Liver (tissue), 9 donors: ENCODE results near the gene KLHL15. TPM values are rescaled to one million over a fixed set of nuclear protein-coding genes. Genes with fewer than 3 reads are reported as not detected.

Source experiments
- DNase-seq: peaks from one replicate; pipeline ENCODE4 v3.0.0-alpha.2; 2017; ENCODE audit warnings: low spot score
- H3K27ac ChIP-seq, 2 donors: one replicate each; pipeline ENCODE4 v1.7.0; 2013; ENCODE audit warnings: inconsistent platforms in 2 of 2, low read length in 2 of 2, control low read depth in 1 of 2, low read depth in 1 of 2, mild to moderate bottlenecking in 1 of 2
- H3K27me3 ChIP-seq, 4 donors: one replicate each; pipeline versions ENCODE4 v1.6.1 to v1.7.0; 2013; ENCODE audit warnings: low read length in 3 of 4, inconsistent platforms in 1 of 4, mild to moderate bottlenecking in 1 of 4, moderate library complexity in 1 of 4; ENCODE audit not compliant: control insufficient read depth in 4 of 4, insufficient read depth in 4 of 4
- H3K36me3 ChIP-seq, 4 donors: one replicate each; pipeline versions ENCODE4 v1.6.1 to v1.7.0; 2013; ENCODE audit warnings: low read length in 3 of 4, mild to moderate bottlenecking in 3 of 4, low read depth in 1 of 4, moderate library complexity in 1 of 4; ENCODE audit not compliant: control insufficient read depth in 4 of 4, insufficient read depth in 3 of 4
- H3K4me1 ChIP-seq, 4 donors: one replicate each; pipeline versions ENCODE4 v1.6.1 to v1.7.0; 2013; ENCODE audit warnings: low read length in 3 of 4, mild to moderate bottlenecking in 3 of 4, moderate library complexity in 1 of 4; ENCODE audit not compliant: control insufficient read depth in 4 of 4, insufficient read depth in 4 of 4
- H3K4me3 ChIP-seq, 3 donors: one replicate each; pipeline versions ENCODE4 v1.6.1 to v1.7.0; 2013; ENCODE audit warnings: low read length in 3 of 3, control low read depth in 1 of 3, low read depth in 1 of 3, mild to moderate bottlenecking in 1 of 3
- H3K9ac ChIP-seq, 2 donors: one replicate each; pipeline ENCODE4 v1.7.0; 2013; ENCODE audit warnings: low read length in 2 of 2, mild to moderate bottlenecking in 2 of 2, moderate library complexity in 2 of 2, control low read depth in 1 of 2, low read depth in 1 of 2
- H3K9me3 ChIP-seq, 4 donors: one replicate each; pipeline versions ENCODE4 v1.6.1 to v1.7.0; 2013; ENCODE audit warnings: low read length in 3 of 4; ENCODE audit not compliant: control insufficient read depth in 4 of 4
- EGR1 ChIP-seq, 2 donors: IDR thresholded peaks; 2 replicates each; pipeline ENCODE4 v1.6.1; 2016 to 2018; ENCODE audit warnings: antibody characterized with exemption in 2 of 2, low read depth in 2 of 2
- FOXA1 ChIP-seq: IDR thresholded peaks from 2 replicates; pipeline ENCODE4 v1.6.1; 2016; ENCODE audit warnings: antibody characterized with exemption
- FOXA2 ChIP-seq: IDR thresholded peaks from 2 replicates; pipeline ENCODE4 v1.6.1; 2016; ENCODE audit warnings: antibody characterized with exemption
- GABPA ChIP-seq, 2 donors: IDR thresholded peaks in 1 of 2; conservative IDR thresholded peaks in 1 of 2; 2 replicates each; pipeline ENCODE4 v1.6.1; 2016; ENCODE audit warnings: antibody characterized with exemption in 2 of 2, mild to moderate bottlenecking in 1 of 2, moderate library complexity in 1 of 2
- HNF4A ChIP-seq, 2 donors: conservative IDR thresholded peaks; 2 replicates each; pipeline ENCODE4 v1.6.1; 2016; ENCODE audit warnings: antibody characterized with exemption in 2 of 2, mild to moderate bottlenecking in 2 of 2
- HNF4G ChIP-seq: IDR thresholded peaks from 2 replicates; pipeline ENCODE4 v1.6.1; 2016; ENCODE audit warnings: antibody characterized with exemption
- JUND ChIP-seq, 2 donors: IDR thresholded peaks; 2 replicates each; pipeline ENCODE4 v1.6.1; 2016; ENCODE audit warnings: antibody characterized with exemption in 2 of 2
- NR2F2 ChIP-seq: IDR thresholded peaks from 2 replicates; pipeline ENCODE4 v1.6.1; 2016; ENCODE audit warnings: antibody characterized with exemption
- RAD21 ChIP-seq, 2 donors: IDR thresholded peaks; 2 replicates each; pipeline ENCODE4 v1.6.1; 2016; ENCODE audit warnings: antibody characterized with exemption in 2 of 2, mild to moderate bottlenecking in 2 of 2
- SP1 ChIP-seq: IDR thresholded peaks from 2 replicates; pipeline ENCODE4 v1.6.1; 2018; ENCODE audit warnings: antibody characterized with exemption, mild to moderate bottlenecking
- TAF1 ChIP-seq: conservative IDR thresholded peaks from 2 replicates; pipeline ENCODE4 v1.6.1; 2016; ENCODE audit warnings: antibody characterized with exemption, mild to moderate bottlenecking
- YY1 ChIP-seq: IDR thresholded peaks from 2 replicates; pipeline ENCODE4 v1.6.1; 2016; ENCODE audit warnings: antibody characterized with exemption, mild to moderate bottlenecking
- WGBS: extraction: QIAGEN DNeasy Blood & Tissue Kit; methylation state at CpG from one replicate; pipeline ENCODE4 v1.1.7; 2013; 5-methylcytosine and 5-hydroxymethylcytosine counted together
- polyA plus RNA-seq, 2 donors: library from polyadenylated mRNA; stranded (reverse) in 1 of 2; unstranded in 1 of 2; fragments of 200-250 nt in 1 of 2; fragments of >200 nt in 1 of 2; fragmentation: Nextera tagmentation in 1 of 2; extraction: Ambion mirVana in 1 of 2; gene quantifications; one replicate each; pipeline versions ENCODE4 v1.2.1 to v1.2.3, GENCODE V29; 2013 to 2015
- total RNA-seq, 2 donors: library from RNA; depleted of rRNA; stranded (reverse); fragments of >200 nt; gene quantifications; one replicate each; pipeline ENCODE4 v1.2.3, GENCODE V29; 2014
- TF ChIP-seq, protein P1 (sequence below): IDR thresholded peaks from 2 replicates; pipeline ENCODE4 v1.6.1; 2016; ENCODE audit warnings: antibody characterized with exemption
- TF ChIP-seq, protein P2 (sequence below): IDR thresholded peaks from 2 replicates; pipeline ENCODE4 v1.6.1; 2016; ENCODE audit warnings: antibody characterized with exemption
- TF ChIP-seq, protein P3 (sequence below): fragments of 150-350 bp; IDR thresholded peaks from 2 replicates; pipeline ENCODE4 v1.5.1; 2017; ENCODE audit warnings: improper control_type of control experiment, low read depth, low read length; ENCODE audit not compliant: missing input control
- donor health status: healthy.
- donor health status: healthy.
- donor health status: healthy.
- donor health status: healthy.
- donor health status: healthy.

Gene KLHL15
- total and polyA plus RNA-seq, 4 donors = 1.4 to 10.6 (median 6.1) TPM

DNA sequence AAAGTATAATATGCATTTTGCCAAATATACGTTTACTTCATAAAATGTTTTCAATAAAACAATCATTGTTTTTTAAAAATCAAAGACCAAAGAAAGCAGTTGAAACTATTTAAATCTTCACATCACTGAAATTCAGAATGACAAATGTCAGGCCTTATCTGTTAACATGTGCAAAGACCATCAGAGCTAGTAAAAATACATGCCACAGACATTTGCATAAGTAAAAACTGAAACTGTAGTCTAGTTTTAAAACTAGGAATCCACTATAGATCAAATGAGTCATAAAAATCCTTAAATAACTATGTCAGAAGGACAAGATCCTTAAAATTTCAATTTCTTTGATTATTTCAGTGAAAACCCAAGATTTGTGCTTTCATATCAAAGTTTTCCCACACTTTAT, 24.8 kb downstream of the KLHL15 start:
- no peak for DNase-seq
- no peak for TF ChIP-seq FOXA2
- no peak for TF ChIP-seq SP1
- no peak for TF ChIP-seq JUND (IDR thresholded peaks at IDR 0.05)
- no peak for TF ChIP-seq TAF1
- no peak for TF ChIP-seq FOXA1
- no peak for TF ChIP-seq HNF4A (conservative IDR thresholded peaks at IDR 0.05)
- TF ChIP-seq EGR1 (IDR thresholded peaks at IDR 0.05; ENCODE audit: low read depth in 2 of 2) = no peak
- TF ChIP-seq, protein P1, sequence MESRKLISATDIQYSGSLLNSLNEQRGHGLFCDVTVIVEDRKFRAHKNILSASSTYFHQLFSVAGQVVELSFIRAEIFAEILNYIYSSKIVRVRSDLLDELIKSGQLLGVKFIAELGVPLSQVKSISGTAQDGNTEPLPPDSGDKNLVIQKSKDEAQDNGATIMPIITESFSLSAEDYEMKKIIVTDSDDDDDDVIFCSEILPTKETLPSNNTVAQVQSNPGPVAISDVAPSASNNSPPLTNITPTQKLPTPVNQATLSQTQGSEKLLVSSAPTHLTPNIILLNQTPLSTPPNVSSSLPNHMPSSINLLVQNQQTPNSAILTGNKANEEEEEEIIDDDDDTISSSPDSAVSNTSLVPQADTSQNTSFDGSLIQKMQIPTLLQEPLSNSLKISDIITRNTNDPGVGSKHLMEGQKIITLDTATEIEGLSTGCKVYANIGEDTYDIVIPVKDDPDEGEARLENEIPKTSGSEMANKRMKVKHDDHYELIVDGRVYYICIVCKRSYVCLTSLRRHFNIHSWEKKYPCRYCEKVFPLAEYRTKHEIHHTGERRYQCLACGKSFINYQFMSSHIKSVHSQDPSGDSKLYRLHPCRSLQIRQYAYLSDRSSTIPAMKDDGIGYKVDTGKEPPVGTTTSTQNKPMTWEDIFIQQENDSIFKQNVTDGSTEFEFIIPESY = no peak
- TF ChIP-seq GABPA (IDR thresholded peaks at IDR 0.05 in 1 of 2, conservative IDR thresholded peaks at IDR 0.05 in 1 of 2) = no peak
- Histone ChIP-seq H3K27ac (no peak overlapping the region), H3K36me3 (peaks cover 0 to 6% (median 1%) of the 10 kb centered on the region in 4 donors), H3K4me1 (peaks cover 0 to 5% (median under 1%) of the 10 kb centered on the region in 4 donors), H3K4me3 (no peak overlapping the region), H3K9me3 (no peaks in the 10 kb centered on the region), H3K27me3 (no peaks in the 10 kb centered on the region), H3K9ac (no peak overlapping the region)
- WGBS = 98% methylated on average over 1 of the region's 1 CpG

DNA sequence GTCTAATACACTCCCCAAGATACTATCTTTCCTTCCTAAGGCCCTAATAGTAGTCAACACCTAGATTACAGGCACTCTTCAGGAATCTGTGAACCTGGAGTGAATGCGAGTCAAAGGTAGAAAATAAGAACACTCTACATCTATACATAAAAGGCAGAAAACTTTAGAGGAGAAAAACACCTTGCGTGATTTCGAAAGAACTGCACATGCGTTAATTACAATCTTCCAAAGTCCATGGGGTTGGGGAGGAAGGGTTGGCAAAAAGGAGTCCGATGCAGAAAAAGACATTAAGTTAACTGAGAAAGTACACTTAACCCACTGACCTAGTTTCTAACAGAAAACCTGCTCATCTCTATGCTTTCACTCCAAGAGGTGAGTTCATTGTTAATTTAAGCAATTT, 27.3 kb downstream of the KLHL15 start:
- peaks cover 0 to 3% (median 0%) of the 10 kb centered on the region in 4 donors for H3K36me3 ChIP-seq
- no peak overlapping the region for H3K9ac ChIP-seq
- no peak for DNase-seq
- 81% methylated on average over 5 of the region's 5 CpGs for WGBS
- no peak overlapping the region for H3K27ac ChIP-seq
- H3K4me3 ChIP-seq = no peak overlapping the region
- TF ChIP-seq NR2F2 (no peak), TAF1 (no peak), HNF4G (no peak), FOXA1 (no peak), SP1 (no peak), HNF4A (conservative IDR thresholded peaks at IDR 0.05) (no peak), FOXA2 (no peak)
- TF ChIP-seq, protein P1 = no peak
- H3K27me3 ChIP-seq = no peaks in the 10 kb centered on the region
- H3K4me1 ChIP-seq = no peaks in the 10 kb centered on the region
- H3K9me3 ChIP-seq = no peaks in the 10 kb centered on the region

DNA sequence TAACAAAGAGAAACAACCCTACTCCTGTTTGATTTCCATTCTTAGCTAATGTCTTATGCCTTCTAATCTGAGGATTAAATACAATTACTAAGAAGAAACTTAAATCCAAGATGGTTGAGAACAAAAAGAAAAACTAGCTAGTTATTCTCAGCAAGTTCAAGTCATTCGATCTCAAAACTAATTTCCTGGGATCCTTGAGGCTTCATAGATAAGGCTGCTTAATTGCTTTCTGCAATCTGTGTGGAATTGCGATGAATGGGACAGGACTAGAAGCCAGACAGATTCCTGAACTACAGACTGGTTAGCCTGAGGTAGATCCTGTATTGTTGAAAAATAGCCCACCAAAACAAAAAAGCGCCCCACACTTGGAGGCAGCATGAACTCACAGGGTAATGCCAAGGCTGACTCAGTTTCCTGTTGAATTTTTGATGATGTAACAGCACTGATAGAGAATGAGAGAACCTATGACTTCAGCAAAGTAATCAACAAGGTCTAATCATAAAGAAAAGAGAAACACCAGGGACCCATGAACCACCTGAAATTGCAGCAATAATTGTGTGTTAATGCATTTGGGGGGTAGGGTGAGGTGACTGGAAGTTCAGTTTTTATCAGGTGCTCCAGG, 33.9 kb downstream of the KLHL15 start:
- no peak overlapping the region for H3K4me3 ChIP-seq
- H3K9me3 ChIP-seq = no peaks in the 10 kb centered on the region
- no peak overlapping the region for H3K9ac ChIP-seq
- WGBS = 85% methylated on average over 3 of the region's 3 CpGs
- DNase-seq = no peak
- no peak overlapping the region for H3K27ac ChIP-seq
- TF ChIP-seq RAD21 (IDR thresholded peaks at IDR 0.05) = no peak
- no peak for TF ChIP-seq JUND (IDR thresholded peaks at IDR 0.05)
- TF ChIP-seq, protein P1 = no peak
- TF ChIP-seq YY1 = no peak
- TF ChIP-seq FOXA2 = no peak
- TF ChIP-seq HNF4A (conservative IDR thresholded peaks at IDR 0.05) = no peak
- TF ChIP-seq EGR1 (IDR thresholded peaks at IDR 0.05; ENCODE audit: low read depth in 2 of 2) = no peak
- TF ChIP-seq, protein P2, sequence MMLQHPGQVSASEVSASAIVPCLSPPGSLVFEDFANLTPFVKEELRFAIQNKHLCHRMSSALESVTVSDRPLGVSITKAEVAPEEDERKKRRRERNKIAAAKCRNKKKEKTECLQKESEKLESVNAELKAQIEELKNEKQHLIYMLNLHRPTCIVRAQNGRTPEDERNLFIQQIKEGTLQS = no peak
- TF ChIP-seq, protein P3, sequence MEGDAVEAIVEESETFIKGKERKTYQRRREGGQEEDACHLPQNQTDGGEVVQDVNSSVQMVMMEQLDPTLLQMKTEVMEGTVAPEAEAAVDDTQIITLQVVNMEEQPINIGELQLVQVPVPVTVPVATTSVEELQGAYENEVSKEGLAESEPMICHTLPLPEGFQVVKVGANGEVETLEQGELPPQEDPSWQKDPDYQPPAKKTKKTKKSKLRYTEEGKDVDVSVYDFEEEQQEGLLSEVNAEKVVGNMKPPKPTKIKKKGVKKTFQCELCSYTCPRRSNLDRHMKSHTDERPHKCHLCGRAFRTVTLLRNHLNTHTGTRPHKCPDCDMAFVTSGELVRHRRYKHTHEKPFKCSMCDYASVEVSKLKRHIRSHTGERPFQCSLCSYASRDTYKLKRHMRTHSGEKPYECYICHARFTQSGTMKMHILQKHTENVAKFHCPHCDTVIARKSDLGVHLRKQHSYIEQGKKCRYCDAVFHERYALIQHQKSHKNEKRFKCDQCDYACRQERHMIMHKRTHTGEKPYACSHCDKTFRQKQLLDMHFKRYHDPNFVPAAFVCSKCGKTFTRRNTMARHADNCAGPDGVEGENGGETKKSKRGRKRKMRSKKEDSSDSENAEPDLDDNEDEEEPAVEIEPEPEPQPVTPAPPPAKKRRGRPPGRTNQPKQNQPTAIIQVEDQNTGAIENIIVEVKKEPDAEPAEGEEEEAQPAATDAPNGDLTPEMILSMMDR = no peak
- TF ChIP-seq NR2F2 = no peak
- TF ChIP-seq GABPA (IDR thresholded peaks at IDR 0.05 in 1 of 2, conservative IDR thresholded peaks at IDR 0.05 in 1 of 2) = no peak
- no peak for TF ChIP-seq FOXA1
- no peak for TF ChIP-seq TAF1
- no peak for TF ChIP-seq HNF4G
- peaks cover 2 to 11% (median 5%) of the 10 kb centered on the region in 4 donors for H3K36me3 ChIP-seq
- H3K27me3 ChIP-seq = no peaks in the 10 kb centered on the region
- no peaks in the 10 kb centered on the region for H3K4me1 ChIP-seq
